OCI-LY3 (cell line): ENCODE measurements around the gene SLC49A3.

Experiments
- EZH2phosphoT487 ChIP-seq: fragments of 200-600 bp; shearing (Covaris generic); IDR thresholded peaks from 2 replicates; pipeline ENCODE4 v1.6.1; 2018; ENCODE audit warnings: antibody characterized with exemption, mixed run types, low read depth
- TF ChIP-seq, protein P1 (sequence below): fragments of 200-600, 300-600 bp; sonication (generic); IDR thresholded peaks from 2 replicates; pipeline ENCODE4 v1.5.1; 2014; ENCODE audit warnings: antibody characterized with exemption, low read length, low read depth

DNA sequence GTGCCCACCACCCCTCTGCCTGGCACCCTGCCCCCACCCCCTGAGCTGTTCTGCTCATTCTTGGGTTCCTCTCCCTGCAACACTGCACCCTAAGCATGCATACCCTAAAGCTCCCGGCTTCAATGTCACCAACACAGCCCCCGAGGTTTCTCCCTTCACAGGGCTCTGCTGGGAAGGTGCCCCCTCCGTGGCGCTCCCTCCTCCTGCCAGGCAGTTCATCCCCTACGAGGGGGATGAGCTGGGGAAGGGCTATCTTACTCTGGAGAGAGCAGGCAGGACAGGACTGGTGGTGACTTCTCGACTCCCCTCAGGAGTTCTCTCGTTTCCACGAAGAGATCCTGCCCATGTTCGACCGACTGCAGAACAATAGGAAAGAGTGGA, 21.4 kb downstream of the SLC49A3 start:
- TF ChIP-seq, protein P1, sequence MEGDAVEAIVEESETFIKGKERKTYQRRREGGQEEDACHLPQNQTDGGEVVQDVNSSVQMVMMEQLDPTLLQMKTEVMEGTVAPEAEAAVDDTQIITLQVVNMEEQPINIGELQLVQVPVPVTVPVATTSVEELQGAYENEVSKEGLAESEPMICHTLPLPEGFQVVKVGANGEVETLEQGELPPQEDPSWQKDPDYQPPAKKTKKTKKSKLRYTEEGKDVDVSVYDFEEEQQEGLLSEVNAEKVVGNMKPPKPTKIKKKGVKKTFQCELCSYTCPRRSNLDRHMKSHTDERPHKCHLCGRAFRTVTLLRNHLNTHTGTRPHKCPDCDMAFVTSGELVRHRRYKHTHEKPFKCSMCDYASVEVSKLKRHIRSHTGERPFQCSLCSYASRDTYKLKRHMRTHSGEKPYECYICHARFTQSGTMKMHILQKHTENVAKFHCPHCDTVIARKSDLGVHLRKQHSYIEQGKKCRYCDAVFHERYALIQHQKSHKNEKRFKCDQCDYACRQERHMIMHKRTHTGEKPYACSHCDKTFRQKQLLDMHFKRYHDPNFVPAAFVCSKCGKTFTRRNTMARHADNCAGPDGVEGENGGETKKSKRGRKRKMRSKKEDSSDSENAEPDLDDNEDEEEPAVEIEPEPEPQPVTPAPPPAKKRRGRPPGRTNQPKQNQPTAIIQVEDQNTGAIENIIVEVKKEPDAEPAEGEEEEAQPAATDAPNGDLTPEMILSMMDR: no peak
- no peak for TF ChIP-seq EZH2phosphoT487
